ENCODE data around the gene PXDC1.

PXDC1 gene

DNA sequence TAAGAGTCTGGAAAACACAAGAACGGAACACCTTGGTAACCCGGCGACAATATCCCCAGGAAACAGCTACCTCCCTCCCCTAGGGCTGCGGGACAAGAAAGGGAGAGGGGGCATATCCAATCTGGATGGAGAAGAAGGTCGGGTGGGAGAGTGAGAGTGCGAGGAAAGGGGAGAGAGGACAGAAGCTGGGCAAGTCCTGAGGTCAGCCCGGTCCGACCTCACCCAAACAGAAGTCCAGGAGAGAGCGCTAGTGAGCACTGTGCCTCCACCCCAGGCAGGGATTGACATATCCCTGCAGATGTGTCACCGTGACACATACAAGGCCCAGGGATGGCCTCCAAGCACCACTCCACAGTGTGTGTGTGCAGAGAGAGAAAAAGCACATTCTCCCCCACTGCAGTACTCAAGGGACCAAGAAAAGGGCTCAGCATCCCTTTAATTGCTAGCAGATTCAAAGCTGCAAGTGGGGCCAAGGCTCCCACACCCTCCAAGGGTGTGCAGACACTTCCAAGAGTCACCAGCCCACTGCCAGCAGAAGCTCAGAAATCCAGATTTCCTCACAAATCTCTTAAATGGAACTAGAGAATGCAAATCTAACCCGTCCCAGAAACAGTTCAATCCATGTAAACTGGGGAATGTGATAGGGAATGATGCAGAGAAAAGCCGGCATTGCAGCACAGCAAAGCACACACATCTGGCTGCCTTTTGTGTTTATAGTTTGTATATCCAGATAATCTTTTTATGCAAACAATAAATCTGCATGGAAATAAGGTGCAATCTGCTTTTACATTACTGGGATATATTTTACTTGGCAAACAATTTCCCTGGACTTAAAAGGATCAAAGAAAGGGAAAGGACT is 3.1 kb downstream of the PXDC1 start:
- DNase-seq (ENCODE audit: low read depth in 2 of 2, low spot score in 1 of 2), result no peak

DNA sequence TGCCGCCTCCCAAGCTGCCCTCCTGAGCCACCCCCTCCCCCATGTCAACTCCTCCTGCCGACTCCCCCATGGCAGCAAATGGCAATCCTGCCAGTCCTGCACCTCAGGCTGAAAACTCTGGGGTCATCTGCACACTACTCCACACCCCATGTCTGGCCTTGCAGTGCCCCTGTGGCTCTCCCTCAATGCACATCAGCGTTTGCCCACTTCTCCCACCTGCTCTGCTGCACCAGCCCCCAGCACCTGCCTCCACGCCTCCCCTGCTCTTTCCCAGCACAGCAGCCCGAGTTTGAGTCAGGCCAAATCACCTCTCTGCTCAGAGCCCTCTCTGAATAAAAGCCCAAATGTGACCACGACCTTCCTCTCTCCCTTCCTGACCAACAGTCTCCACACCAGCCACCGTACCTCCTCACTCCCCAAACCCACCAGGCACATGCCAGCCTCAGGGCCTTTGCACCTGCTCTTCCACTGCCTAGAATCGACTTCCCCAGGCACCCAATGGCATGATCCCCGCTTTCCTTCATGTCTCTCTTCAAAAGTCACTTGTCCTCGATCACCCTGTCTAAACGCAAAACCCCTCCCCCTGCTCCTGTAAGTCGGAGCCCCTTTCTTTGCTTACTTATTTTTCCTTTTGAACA is 4.3 kb downstream of the PXDC1 start:
- no peak for DNase-seq (ENCODE audit: low read depth in 2 of 2, low spot score in 1 of 2)

DNA sequence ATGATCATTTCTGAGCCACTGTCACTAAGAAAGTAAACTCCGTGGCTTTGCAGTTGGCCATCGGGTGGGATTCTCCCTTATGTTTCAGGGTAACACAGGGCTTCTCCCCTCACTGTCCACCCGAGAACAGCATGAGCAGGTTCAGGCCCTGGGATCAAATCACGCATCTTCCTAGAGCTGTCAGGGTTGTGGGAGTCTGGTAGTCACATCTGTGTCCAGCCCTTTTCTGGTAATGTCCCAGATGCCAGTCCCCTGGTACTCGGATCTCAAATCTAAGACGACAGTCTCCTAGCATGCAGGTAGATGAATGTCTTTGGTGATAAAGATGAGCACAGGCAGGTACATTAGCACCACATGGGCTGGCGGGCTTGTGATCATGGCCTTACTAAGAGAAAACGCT is 4.8 kb downstream of the PXDC1 start:
- DNase-seq (ENCODE audit: low read depth in 2 of 2, low spot score in 1 of 2), result no peak

DNA sequence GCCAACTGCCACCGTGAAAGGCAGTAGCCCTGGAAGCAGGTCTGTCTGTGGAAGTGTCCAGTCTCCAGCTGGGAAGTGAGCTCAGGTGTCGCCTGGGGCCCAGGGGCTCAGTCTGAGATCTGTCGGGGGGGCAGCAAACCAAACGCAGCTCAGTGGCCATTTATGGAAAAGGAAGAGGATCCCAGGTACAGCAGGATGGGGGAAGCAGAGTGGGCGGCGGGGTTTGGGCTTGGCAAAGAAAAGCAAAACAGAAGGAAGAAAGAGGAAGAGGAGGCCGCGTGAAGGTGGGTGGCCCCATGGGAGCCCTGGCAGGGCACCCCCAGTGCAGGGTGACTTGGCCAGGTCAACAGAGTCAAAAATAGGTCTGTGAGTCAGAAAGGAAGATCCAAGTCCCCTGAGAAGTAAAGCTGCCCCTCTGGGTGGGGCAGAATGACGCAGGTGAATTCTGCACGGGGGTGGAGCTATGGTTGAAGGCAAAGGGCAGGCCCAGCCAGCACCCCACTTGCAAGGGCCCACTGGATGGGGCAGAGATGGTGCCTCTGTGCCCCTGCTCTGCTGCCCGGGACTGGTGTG is 5.3 kb downstream of the PXDC1 start:
- no peak for DNase-seq (ENCODE audit: low read depth in 2 of 2, low spot score in 1 of 2)

DNA sequence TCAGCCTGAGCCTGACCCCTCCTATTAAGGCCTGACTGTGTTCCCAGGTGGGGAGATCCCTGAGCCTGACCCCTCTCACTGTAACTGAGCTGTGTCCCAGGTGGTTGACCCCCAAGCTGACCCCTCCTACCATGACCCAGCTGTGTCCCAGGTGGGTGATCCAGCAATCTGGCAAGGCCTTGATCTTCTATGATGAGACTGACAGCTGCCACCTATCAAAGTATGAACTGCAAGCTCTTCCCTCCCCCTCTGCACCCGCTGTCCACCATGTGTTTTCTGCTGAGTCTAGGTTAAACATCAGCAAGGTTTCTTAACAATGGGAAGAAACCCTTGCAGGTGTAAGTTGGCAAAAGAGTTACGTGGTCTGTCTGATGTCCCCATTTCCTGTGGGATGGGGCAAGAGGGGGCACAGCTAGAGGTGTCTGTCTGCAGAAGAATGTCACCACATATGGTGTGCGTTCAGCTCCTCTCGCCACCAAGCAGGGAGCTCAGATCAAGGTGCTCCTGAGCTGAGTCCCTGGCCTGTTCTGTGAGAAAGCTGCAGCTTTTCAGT is 5.9 kb downstream of the PXDC1 start:
- DNase-seq (ENCODE audit: low read depth in 2 of 2, low spot score in 1 of 2), result no peak

DNA sequence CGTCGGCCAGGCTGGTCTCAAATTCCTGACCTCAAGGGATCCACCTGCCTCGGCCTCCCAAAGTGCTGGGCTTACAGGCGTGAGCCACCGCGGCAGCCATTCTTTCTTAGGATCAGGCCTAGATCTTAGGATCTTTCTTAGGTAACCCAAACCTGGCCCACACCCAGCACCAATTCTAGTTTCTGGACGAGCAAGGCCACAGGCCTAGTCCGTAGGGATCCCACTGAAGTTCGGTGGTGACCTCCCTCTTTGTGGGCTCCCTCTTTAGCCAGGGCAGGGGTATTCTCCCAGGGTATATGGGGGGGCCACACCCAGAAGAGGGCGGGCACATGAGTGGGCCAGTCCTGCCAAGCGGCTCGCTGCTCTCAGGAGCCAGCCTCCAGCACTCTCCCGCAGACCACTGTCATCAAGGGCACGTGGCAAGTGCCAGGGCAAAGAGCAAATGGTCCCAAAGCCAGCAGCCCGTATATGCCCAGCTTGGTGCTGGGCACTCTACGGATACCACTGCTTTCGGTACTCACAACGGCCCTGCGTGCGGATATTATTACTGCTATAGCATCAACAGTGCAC is 6.5 kb downstream of the PXDC1 start:
- no peak for DNase-seq (ENCODE audit: low read depth in 2 of 2, low spot score in 1 of 2)

DNA sequence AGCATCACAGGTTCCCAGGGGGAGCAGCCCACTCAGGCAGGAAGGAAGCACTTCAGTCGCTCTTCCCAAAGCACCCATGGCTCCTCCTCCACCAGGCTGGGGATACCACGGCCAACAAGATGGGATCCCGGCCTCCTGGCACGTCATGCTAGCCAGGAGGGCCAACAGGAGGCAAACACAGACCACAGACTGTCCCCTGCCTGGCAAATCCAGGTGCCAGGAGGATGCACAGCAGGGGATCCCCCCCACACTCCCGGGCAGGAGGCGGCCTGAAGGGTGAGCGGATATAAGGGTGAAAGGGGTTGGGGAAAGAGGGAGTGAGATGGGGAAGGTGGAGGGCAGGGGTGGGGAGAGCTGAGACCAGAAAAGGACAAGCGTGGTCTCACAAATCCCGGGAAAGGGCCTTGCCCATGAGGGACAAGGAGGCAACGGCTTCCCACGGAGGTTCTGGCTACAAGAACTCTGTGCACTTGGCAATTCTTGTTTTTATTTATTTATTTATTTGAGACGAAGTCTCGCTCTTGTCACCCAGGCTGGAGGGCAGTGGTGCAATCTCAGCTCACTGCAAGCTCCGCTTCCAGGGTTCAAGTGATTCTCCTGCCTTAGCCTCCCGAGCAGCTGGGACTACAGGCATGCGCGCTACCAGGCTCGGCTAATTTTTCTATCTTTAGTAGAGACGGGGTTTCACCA is 7.2 kb downstream of the PXDC1 start:
- no peak for DNase-seq (ENCODE audit: low read depth in 2 of 2, low spot score in 1 of 2)

DNA sequence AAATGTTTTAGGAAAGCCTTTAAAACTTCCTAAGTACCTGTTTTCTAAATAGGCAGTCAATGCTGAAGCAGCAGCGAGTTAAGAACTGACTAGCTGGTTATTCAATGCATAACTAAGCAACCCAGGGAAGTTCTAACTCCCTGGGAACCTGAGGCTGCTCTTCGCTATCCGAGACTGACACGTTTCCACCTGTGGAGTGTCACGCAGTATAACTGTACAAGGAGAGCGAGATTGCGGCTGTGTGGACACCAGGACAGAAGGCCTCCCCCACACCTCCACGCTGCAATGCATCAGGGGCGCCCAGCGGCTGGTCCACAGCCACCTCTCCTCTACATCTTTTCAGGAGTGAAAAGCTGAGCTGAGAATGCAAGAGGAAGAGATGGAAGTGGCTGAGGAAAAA is 8.0 kb downstream of the PXDC1 start:
- no peak for DNase-seq (ENCODE audit: low read depth in 2 of 2, low spot score in 1 of 2)

DNA sequence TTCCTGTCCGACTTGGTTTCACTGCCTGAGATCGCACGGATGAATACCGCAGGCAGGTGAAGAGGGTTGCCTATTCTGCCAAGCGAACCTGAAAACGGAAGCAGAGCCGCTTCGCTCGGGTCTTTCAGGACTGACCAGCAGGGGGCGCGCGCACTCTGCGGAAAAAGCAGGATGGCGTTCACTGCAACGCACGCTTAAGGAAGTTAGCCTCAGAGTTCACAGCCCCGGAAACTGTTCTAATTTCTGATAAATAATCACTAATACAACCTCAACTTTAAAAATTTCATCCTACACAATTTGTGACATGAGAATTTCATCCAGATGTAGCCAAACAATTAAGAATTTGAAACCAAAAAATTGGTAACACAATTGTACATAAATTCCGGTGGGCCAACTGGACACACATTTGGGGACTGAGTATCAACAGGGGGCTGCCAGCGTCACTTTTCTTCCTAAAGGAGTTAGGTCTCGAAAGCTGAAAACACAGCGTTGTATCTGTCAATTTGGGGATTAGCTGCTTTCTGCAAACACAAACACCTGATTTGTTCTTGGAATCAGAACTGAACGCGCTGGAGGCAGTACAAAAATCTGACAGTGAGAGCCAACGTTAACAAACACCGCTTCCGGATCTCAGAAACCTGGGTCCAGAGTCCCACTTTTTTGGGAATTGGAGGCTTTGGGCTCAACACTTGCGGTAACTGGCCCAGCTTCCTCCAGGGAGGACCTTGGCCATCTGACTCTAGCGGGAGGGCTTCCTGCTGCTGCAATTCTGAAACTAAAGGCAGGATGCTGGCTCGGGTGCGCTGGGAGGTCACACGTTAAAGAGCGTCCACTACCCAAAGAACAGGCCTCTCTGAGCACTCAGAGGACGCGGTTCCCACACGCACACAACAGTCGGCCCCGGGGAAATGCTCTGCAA is 8.8 kb downstream of the PXDC1 start:
- peak; percentile 83 to 86 for DNase-seq (ENCODE audit: low read depth in 2 of 2, low spot score in 1 of 2)

DNA sequence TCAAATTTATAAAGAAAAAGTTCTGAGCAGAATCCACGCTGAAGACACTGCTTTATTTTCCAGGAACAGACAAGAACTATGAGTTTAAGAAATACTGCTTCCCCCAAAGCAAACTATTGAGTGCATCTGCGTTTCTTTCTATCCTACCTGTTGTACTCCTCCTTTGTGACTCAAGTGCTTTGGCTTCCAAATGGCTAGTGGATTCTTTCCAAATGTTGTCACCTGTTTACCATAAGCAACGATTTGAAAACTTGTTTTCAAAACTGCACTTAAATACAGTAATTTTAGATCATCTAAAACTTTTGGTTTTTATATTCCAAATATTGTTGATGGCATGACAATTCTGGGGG is 9.5 kb downstream of the PXDC1 start:
- no peak for DNase-seq (ENCODE audit: low read depth in 2 of 2, low spot score in 1 of 2)

DNA sequence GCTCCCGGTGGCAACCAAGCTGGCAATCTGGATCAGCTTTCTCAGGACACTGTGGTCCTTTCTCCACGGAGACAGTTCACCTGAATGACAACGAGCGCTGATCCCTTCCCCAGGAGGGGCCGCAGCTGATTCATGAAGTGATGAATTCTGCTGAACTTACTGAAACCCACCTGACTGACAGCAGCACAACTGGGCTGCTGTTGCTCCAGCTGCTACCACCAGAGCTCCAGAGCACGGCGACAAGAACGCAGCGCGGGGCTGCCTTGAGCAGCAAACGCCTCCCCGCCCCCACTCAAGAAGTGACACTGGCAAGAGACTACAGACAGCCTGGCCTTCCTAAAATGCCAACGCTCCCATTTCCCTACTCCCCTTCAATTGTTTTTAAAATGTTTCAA is 10.0 kb downstream of the PXDC1 start:
- no peak for DNase-seq (ENCODE audit: low read depth in 2 of 2, low spot score in 1 of 2)

DNA sequence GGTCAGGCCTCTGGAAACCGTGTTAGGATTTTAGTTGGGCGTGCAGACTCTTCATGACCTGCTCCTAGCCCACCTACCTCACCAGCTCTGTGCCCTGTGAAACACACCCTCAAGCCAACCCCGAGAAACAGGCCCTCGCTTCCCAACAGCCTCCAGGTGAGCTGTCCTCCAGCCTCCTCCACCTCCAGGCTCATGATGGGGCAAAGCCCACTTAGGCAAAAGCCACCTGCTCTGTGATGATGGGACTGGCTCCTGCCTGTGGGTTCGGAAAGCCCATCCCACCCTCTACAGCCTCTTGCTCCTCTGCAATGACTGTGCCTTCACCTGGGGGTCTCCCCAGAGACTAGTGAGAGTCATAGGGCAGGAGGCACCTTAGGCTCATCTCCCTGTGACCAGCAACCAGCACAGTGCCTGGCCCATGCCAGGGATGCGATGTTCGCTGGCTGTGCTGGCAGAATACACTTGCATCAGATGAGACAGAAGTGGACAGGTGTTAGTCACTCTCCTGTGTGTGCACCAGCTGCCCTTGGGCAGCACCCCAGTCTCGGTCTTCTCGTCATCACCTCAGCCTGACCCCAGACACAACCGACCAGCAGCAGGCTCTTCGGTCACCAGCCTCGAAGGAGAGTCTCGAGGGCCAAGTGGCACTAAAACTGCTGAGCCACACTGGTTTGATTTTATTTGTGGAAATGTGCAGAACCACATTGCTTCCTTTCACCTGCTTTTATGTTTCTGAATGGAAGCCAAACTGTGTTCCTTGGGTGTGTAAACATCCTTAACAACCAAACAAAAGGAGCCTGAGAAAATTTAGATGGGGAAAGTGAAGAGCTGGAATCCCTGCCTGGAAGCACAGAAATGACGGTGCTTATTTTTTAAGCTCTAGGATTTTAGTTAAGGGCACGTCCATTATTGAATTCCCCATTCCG is 10.7 kb downstream of the PXDC1 start:
- DNase-seq (ENCODE audit: low read depth in 2 of 2, low spot score in 1 of 2), result no peak

DNA sequence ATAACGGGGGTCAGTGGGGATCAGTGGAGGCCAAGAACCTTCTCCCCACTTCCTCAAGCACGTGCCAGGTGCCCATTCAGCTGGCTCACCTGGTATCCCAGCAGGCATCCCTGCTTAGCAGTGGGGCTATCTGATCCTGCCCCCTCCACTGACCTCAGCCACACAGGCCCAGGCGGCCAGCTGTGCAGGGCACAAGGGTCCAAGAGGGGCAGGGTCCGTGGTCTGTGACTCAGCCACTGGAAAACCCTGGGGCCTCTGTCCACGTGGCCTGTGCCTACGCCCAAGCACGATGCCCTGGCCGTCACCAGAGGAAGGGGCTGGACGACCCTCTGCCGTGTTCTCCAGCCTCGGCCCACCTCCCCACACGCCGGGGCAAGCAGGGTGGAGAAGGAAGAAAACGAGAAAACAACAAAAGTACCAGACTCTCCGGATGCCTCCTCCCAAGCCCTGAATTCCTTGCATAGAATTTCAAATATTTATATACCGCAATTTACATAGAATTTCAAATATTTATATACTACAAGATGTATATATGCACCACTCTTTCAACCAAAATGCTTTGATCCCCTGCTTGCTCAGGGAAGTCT is 12.1 kb downstream of the PXDC1 start:
- DNase-seq (ENCODE audit: low read depth in 2 of 2, low spot score in 1 of 2), result no peak

DNA sequence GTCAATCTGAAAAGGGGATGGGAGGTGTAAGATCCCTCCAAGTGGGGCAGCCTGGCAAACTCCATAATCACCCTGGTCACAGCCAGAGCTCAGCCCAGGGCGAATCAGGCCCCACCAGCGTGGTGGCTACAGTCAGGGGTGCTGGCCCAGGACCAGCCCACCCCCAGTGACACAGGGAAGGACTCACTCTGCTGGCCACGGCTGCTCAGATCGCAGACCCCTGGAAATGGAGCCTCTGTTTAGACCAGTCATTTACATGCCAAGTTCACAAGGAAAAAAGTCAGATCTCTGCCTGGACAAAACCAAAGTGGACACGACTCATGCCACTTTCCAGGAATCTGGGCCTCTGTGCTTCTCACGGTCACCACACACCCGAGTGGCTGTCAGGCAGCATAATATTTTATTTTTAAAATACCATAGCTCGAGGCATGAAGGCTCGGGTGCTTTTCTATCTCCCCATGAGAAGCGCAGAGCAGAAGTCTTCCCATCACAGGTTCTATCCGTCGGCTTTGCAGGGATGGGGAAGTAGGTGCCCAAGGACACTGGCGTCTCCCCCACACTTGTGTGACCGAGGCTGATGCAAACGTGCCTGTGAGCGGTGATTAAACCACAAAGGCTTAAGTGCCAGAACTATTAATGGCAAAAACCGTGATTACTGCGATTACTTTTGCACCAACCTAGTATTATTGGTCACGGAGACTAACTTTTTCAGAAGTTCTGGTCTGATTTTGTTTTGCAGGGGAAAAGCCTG is 13.0 kb downstream of the PXDC1 start:
- no peak for DNase-seq (ENCODE audit: low read depth in 2 of 2, low spot score in 1 of 2)

DNA sequence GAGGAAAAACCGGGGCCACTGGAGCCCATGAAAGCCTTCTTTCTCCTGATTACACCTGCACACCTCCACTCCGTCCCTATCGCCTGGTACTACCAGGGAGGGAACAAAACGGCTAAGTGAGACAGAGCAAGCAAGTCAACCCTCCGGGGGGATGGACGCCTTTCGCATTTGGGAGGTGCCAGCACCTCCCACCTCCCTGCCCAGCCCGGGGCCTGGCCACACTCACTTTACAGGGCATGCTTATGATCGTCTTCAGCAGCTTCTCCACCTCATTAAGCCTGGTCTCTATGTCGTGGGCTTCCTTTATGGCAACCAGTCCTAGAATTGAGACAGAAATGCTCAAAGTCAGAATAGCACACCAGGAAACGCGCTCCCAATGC is 13.7 kb downstream of the PXDC1 start:
- no peak for DNase-seq (ENCODE audit: low read depth in 2 of 2, low spot score in 1 of 2)

DNA sequence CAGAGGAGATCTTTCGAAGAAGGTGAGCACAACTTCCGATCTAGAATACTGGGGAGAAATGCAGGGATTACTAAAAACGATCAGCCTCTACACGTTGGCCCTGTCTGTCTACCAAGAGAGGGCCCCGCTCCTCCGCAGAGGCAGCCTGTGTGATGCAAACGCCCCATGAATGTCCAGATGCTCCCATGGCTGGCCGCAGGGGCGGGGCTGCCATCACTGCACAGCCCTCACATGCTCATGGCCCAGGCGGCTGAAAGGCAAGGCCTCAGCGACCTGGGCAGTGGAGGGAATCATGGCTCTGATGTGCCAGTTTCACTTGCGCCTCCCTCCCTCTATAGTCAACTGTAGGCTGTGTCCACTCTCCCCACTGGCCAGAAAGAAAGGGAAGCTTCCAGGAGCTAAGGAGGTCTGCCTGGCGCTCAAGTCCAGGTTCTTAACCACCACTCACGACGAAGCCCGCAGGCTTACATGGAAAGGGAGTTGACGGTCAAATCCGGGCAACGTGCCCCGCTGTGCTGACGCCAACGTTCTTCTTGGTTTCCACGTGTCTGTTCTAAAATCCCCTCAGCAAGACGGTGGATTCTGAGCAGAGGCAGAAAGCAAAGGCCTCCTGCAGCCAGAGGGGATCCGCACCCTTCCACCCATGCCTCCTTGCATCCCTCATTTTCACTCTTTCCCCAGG is 14.2 kb downstream of the PXDC1 start:
- no peak for DNase-seq (ENCODE audit: low read depth in 2 of 2, low spot score in 1 of 2)

DNA sequence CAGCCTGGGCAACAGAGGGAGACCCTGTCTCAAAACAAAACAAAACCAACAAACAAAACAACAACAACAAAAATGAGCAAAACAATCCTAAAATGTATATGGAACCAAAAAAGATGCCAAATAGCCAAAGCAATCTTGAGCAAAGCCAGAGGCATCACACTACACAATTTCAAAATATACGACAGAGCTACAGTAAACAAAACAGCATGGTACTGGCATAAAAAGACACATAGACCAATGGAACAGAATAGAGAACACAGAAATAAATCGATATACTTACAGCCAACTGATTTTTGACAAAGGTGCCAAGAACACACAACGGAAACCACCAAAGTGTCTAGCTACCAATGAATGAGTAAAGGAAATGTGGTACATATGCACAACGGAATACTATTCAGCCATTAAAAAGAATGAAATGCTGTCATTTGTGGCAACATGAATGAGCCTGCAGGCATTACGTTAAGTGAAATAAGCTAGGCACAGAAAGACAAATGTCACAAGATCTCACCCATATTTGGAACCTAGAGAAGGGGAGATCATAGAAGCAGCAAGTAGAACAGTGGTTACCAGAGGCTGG is 16.4 kb downstream of the PXDC1 start:
- no peak for DNase-seq (ENCODE audit: low read depth in 2 of 2, low spot score in 1 of 2)

All from stimulated activated CD8-positive, alpha-beta memory T cell treated with anti-CD3 and anti-CD28 coated beads, Interleukin-4, amount 100 ng/mL, for 1 hour (primary cell).